HEK293 (cell line): ENCODE measurements around the gene MOCS2.

Experiments
- BCL11A ChIP-seq: fragments of 450-650 bp; formaldehyde crosslinking; IDR thresholded peaks from 2 replicates; pipeline ENCODE4 v1.5.1; 2016; ENCODE audit warnings: low read depth, missing biosample characterization, missing genetic modification characterization
- SP2 ChIP-seq: fragments of 450-650 bp; formaldehyde crosslinking; IDR thresholded peaks from 2 replicates; pipeline ENCODE4 v1.5.1; 2016; ENCODE audit warnings: missing biosample characterization, missing genetic modification characterization
- ZNF571 ChIP-seq: fragments of 450-650 bp; formaldehyde crosslinking; IDR thresholded peaks from 2 replicates; pipeline ENCODE4 v1.5.0; 2017; ENCODE audit warnings: missing biosample characterization, missing genetic modification characterization
- ZNF624 ChIP-seq: fragments of 450-650 bp; formaldehyde crosslinking; IDR thresholded peaks from 2 replicates; pipeline ENCODE4 v1.5.1; 2017; ENCODE audit warnings: missing biosample characterization, missing genetic modification characterization

DNA sequence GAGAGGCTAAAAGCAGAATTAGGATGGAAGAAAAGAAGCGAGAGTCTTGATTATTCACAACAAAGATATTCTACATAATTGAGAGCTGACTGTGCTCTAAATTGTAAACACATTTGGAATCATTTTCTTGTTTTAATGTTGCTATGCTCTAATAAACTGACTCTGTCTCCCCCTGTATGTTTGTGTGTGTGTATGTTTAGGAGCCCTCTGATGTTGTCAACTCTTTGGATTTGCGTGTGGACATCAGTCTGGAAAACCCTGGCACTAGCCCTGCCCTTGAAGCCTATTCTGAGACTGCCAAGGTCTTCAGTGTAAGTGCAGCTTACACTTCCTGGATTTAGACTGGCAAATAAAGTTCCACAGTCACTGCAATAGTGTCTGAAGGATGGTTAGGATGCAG lies 37.8 kb downstream of the MOCS2 start:
- TF ChIP-seq SP2 (tag by site-specific recombination), result no peak
- TF ChIP-seq BCL11A (tag by site-specific recombination), result no peak
- TF ChIP-seq ZNF571, result no peak
- TF ChIP-seq ZNF624 (tag by site-specific recombination), result no peak
